Nephron progenitor cell (in vitro differentiated cells): ENCODE measurements around the gene PAF1.

ENCODE experiments used
- DNase-seq: peaks from one replicate; pipeline ENCODE4 v3.0.0; 2021
- H3K27ac Mint-ChIP-seq: 2 replicates; pipeline ENCODE4 v1.8.0; 2021; ENCODE audit warnings: mild to moderate bottlenecking, moderate library complexity, mixed read lengths
- H3K27me3 Mint-ChIP-seq: 2 replicates; pipeline ENCODE4 v1.8.0; 2021; ENCODE audit warnings: mild to moderate bottlenecking, low read depth, mixed read lengths; ENCODE audit not compliant: poor library complexity
- H3K36me3 Mint-ChIP-seq: 2 replicates; pipeline ENCODE4 v1.8.0; 2021; ENCODE audit warnings: low read depth, mixed read lengths
- H3K4me1 Mint-ChIP-seq: 2 replicates; pipeline ENCODE4 v1.8.0; 2021; ENCODE audit warnings: mixed read lengths
- H3K4me3 Mint-ChIP-seq: 2 replicates; pipeline ENCODE4 v1.8.0; 2021; ENCODE audit warnings: mild to moderate bottlenecking, moderate library complexity, mixed read lengths
- H3K9me3 Mint-ChIP-seq: 2 replicates; pipeline ENCODE4 v1.8.0; 2021; ENCODE audit warnings: mild to moderate bottlenecking, moderate library complexity, mixed read lengths
- TF ChIP-seq, protein P1 (sequence below): fragments of 200-600 bp; sonication (generic); IDR thresholded peaks from 2 replicates; pipeline ENCODE4 v1.5.0; 2021; ENCODE audit warnings: antibody characterized with exemption

PAF1 gene

GRCh38 chr19:39410831-39411080 lies 19.9 kb upstream of the PAF1 start:
- no peak for DNase-seq
- Mint-ChIP-seq H3K9me3 (no peaks in the 10 kb centered on the region), H3K27ac (peak overlapping the region; percentile 37), H3K27me3 (peaks cover 11% of the 10 kb centered on the region), H3K4me3 (peak overlapping the region; percentile 98), H3K36me3 (peaks cover 5% of the 10 kb centered on the region), H3K4me1 (peaks cover 67% of the 10 kb centered on the region)
- TF ChIP-seq, protein P1, sequence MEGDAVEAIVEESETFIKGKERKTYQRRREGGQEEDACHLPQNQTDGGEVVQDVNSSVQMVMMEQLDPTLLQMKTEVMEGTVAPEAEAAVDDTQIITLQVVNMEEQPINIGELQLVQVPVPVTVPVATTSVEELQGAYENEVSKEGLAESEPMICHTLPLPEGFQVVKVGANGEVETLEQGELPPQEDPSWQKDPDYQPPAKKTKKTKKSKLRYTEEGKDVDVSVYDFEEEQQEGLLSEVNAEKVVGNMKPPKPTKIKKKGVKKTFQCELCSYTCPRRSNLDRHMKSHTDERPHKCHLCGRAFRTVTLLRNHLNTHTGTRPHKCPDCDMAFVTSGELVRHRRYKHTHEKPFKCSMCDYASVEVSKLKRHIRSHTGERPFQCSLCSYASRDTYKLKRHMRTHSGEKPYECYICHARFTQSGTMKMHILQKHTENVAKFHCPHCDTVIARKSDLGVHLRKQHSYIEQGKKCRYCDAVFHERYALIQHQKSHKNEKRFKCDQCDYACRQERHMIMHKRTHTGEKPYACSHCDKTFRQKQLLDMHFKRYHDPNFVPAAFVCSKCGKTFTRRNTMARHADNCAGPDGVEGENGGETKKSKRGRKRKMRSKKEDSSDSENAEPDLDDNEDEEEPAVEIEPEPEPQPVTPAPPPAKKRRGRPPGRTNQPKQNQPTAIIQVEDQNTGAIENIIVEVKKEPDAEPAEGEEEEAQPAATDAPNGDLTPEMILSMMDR, result no peak

- peak overlapping the region; percentile 37 for H3K27ac Mint-ChIP-seq
- DNase-seq, result peak; percentile 59
- no peaks in the 10 kb centered on the region for H3K9me3 Mint-ChIP-seq
- H3K4me3 Mint-ChIP-seq, result peak overlapping the region; percentile 98
- H3K4me1 Mint-ChIP-seq, result peaks cover 63% of the 10 kb centered on the region
- TF ChIP-seq, protein P1, result no peak
- peaks cover 5% of the 10 kb centered on the region for H3K36me3 Mint-ChIP-seq
- peaks cover 11% of the 10 kb centered on the region for H3K27me3 Mint-ChIP-seq
Measured at GRCh38 chr19:39410017-39410830, 19.3 kb upstream of the PAF1 start.

DNA sequence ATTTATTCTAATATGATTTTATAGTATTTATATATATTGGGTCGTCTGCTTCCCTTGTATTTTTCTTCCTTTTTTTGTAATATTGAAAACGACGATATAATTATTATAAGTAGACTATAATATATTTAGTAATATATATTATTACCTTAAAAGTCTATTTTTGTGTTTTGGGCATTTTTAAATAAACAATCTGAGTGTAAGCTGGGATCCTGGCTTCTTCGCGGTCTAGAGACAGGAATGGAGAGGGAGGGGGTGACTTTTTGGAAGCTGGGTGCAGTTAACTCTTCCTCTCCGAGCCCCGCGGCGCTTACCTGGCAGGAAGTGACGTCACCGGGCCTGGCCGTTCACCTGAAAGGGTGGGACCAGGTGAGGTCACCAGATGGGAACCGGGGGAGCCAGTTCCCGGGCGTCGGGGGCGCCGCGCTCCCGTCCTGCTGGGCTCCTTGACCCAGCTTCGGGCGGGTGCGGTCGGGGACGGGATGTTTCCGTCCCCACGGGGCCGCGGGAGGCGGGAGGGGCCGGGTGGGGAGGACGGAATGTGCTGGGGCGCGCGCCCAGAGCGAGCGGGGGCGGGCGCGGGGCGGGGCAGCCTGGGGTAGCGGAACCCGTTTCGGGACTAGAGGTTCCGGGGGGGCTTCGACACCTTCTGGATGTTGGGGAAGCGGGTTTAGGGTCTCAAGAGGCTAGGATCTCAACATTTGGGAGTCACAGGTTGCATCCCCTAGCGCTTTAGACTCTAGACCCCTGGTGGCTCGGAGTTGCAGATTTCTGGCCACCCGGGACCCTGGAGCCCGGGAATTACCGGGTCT lies 18.5 kb upstream of the PAF1 start:
- Mint-ChIP-seq H3K27me3 (peaks cover 11% of the 10 kb centered on the region), H3K4me3 (peak overlapping the region; percentile 98), H3K27ac (no peak overlapping the region), H3K9me3 (no peaks in the 10 kb centered on the region), H3K4me1 (peaks cover 60% of the 10 kb centered on the region), H3K36me3 (peaks cover 3% of the 10 kb centered on the region)
- DNase-seq, result peak; percentile 66
- TF ChIP-seq, protein P1, result no peak

DNA sequence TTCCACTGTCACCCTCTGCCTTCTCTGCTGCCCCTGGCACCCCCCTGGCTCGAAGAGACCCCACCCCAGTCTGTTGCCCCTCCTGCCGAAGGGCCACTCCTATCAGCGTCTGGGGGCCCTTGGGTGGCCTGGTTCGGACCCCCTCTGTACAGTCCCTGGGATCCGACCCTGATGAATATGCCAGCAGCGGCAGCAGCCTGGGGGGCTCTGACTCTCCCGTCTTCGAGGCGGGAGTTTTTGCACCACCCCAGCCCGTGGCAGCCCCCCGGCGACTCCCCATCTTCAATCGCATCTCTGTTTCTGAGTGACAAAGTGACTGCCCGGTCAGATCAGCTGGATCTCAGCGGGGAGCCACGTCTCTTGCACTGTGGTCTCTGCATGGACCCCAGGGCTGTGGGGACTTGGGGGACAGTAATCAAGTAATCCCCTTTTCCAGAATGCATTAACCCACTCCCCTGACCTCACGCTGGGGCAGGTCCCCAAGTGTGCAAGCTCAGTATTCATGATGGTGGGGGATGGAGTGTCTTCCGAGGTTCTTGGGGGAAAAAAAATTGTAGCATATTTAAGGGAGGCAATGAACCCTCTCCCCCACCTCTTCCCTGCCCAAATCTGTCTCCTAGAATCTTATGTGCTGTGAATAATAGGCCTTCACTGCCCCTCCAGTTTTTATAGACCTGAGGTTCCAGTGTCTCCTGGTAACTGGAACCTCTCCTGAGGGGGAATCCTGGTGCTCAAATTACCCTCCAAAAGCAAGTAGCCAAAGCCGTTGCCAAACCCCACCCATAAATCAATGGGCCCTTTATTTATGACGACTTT lies 17.7 kb upstream of the PAF1 start:
- no peaks in the 10 kb centered on the region for H3K36me3 Mint-ChIP-seq
- DNase-seq, result no peak
- peak overlapping the region; percentile 48 for H3K27ac Mint-ChIP-seq
- peak overlapping the region; percentile 89 for H3K4me3 Mint-ChIP-seq
- no peaks in the 10 kb centered on the region for H3K9me3 Mint-ChIP-seq
- H3K27me3 Mint-ChIP-seq, result peaks cover 11% of the 10 kb centered on the region
- H3K4me1 Mint-ChIP-seq, result peaks cover 59% of the 10 kb centered on the region
- TF ChIP-seq, protein P1, result no peak

DNA sequence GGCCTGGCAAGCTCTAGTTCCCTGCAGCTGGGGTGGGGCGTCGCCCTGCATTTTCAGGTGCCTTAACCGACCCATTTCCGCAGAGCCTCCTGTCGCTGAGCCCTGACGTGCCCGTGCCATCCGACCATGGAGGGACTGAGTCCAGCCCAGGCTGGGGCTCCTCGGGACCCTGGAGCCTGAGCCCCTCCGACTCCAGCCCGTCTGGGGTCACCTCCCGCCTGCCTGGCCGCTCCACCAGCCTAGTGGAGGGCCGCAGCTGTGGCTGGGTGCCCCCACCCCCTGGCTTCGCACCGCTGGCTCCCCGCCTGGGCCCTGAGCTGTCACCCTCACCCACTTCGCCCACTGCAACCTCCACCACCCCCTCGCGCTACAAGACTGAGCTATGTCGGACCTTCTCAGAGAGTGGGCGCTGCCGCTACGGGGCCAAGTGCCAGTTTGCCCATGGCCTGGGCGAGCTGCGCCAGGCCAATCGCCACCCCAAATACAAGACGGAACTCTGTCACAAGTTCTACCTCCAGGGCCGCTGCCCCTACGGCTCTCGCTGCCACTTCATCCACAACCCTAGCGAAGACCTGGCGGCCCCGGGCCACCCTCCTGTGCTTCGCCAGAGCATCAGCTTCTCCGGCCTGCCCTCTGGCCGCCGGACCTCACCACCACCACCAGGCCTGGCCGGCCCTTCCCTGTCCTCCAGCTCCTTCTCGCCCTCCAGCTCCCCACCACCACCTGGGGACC lies 16.9 kb upstream of the PAF1 start:
- Mint-ChIP-seq H3K4me1 (peaks cover 61% of the 10 kb centered on the region), H3K27ac (no peak overlapping the region)

More for the DNA sequence above, 16.9 kb upstream of the PAF1 start:
- Mint-ChIP-seq H3K9me3 (no peaks in the 10 kb centered on the region), H3K4me3 (peak overlapping the region; percentile 89), H3K36me3 (no peaks in the 10 kb centered on the region), H3K27me3 (peaks cover 11% of the 10 kb centered on the region)
- DNase-seq, result no peak
- TF ChIP-seq, protein P1, result no peak
